RPMI7951 (cell line): ENCODE measurements around the gene BHLHA9. TPM values are rescaled to one million over a fixed set of nuclear protein-coding genes. Genes with fewer than 3 reads are reported as not detected.

Experiments
- DNase-seq: peaks from one replicate; pipeline ENCODE4 v3.0.0-alpha.2; 2012; ENCODE audit warnings: low read depth
- total RNA-seq: library from RNA; depleted of rRNA; stranded (reverse); fragments of >200 nt; shearing (Covaris generic); gene quantifications from 2 replicates; pipeline ENCODE4 v1.2.3, GENCODE V29; 2014

The BHLHA9 gene
- total RNA-seq, 1 experiment from 2014 or later: not detected

- DNase-seq: no peak
Observed at GRCh38 chr17:1255041-1255440, 15.2 kb upstream of the BHLHA9 start.

DNA sequence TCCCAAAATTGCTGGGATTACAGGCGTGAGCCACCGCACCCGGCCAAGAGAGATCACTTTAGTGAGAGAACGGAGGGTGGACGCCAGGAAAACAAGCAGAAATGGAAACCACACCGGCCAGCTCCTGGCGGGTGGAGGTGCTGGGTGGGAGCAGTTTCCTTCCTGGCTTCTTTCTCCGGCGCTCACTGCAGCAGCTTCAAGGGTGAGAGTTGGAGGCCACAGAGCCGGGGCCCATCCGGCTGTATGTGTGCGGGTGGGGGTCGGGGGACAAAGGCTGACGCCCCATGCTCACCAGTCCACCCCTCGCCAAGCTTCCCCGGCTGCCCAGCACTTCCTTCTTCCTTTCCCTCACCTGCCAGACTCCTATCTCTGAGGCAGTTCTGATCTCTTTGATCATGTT lies 13.5 kb upstream of the BHLHA9 start:
- DNase-seq: no peak

- no peak for DNase-seq
Observed at GRCh38 chr17:1260086-1260769, 10.0 kb upstream of the BHLHA9 start.

- DNase-seq: no peak
Observed at GRCh38 chr17:1260770-1261161, 9.5 kb upstream of the BHLHA9 start.

DNA sequence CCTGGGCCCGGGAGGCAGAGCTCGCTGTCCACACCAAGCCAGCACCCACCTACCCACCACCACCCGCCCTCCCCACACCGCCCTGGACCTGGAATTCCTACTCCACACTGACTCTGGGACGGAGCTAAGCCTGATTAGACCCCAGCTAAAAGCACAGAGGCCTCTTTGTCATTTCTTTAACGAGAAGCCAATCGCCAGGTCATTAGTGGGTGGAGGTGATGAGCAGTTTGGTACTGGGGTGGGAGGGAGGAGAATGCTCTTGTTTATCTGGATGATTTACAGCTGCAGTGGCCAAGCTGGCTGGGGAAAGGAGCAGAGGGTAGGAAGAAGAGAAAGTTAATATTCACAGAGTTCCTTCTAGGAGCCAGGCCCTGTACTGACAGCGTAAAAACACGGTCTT lies 6.0 kb upstream of the BHLHA9 start:
- no peak for DNase-seq

DNA sequence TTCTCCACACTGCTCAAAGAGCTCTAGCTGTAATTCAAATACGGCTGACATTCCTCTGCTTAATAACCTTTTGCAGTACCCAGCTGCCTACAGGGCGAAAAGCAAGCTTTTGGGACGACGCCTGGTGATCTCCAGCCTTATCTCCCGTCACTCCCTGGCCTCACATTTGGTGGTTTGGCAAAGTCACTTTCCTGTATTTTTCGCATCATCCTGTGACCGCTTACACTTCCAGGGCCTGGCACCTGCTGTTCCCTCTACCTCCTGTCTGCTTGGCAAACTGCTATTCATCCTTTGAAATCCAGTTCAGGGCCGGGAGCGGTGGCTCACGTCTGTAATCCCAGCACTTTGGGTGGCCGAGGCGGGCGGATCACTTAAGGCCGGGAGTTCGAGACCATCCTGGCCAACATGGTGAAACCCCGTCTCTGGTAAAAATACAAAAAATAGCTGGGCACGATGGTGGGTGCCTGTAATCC lies 2.7 kb upstream of the BHLHA9 start:
- peak; percentile 37 for DNase-seq

DNA sequence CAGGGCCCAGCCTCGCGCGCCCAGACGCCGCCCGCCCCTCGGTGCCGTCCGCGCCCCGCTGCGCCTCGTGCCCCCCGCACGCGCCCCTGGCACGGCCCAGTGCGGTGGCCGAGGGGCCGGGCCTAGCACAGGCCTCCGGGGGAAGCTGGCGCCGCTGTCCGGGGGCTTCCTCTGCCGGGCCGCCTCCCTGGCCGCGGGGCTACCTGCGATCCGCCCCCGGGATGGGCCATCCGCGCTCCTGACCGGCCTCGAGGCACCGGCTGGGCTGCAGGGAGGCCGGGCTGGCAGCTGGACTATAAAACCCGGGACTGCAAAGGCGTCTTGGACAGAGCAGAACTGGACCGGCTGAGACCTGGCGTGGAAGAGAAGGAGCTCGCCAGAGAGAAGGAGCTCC lies 783 bp downstream of the BHLHA9 start:
- DNase-seq: no peak

- no peak for DNase-seq
Observed at GRCh38 chr17:1271441-1271840, 1.2 kb downstream of the BHLHA9 start.

DNA sequence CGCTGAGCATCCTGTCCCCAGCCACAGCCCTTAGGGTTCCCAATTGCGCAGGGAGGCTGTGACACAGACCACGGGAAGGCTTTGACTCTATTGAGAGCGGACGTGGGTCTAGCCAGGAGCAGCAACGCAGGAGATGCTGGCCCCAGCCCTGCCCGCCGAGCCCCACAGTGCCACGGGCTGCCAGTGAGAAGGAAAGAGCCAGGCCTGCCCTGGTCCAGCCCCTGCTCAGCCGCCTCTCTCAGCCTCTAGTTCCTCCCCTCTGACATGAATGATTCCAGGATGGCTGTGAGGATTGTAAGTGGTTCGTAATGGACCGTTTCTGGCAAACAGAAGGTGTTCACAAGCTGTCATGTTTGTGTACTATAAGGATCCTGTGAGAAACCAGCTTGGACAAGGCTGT lies 2.5 kb downstream of the BHLHA9 start:
- no peak for DNase-seq

DNA sequence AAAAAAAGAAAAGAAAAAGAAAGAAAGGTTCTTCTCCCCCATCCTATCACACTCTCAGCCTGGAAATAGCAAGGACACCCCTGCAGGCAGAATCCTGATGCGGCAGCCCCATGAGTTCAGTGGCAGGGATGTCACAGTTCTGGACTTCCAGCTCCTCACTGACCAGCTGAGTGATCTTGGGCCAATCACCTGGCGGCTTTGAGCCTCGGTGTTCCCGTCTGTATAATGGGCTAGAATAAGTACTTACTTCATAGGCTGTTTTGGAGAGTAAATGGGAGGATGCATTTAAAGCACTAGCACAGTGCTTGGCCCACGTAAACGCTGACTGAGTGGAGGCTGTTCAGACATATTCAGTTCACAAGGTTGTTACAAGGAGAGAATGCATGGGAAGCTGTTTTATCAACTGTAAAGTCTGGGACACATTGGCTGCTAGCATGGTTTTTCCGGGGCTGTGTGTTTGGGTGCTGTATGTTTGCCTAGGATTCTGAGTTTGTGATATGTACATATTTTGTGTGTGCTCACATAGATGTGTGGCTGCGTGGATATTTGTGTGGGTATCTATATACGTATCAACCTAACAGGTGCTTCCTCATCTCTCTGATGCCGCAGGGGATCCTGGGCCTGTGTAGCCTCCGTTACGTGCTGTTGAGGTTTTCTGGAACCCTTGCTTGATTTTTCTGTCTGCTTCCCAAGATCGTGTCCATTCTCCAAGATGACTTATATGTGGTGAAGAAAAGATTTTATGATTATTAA lies 3.4 kb downstream of the BHLHA9 start:
- no peak for DNase-seq

DNA sequence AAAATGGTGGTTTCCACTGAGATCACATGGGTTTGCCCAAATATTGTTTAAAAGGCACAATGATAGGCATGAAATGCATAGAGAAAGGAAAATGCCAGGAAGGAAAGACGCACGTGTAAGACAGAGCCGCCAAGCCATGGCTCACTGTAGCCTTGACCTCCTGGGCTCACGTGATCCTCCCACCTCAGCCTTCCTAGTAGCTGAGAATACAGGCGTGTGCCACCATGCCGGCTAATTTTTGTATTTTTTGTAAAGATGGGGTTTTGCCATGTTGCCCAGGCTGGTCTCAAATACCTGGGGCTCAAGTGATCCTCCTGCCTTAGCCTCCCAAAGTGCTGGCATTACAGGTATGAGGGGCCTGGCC lies 4.0 kb downstream of the BHLHA9 start:
- DNase-seq: no peak

GRCh38 chr17:1275205-1275961 lies 5.1 kb downstream of the BHLHA9 start:
- DNase-seq: no peak

- peak; percentile 29 for DNase-seq
Observed at GRCh38 chr17:1275962-1276736, 5.9 kb downstream of the BHLHA9 start.

DNA sequence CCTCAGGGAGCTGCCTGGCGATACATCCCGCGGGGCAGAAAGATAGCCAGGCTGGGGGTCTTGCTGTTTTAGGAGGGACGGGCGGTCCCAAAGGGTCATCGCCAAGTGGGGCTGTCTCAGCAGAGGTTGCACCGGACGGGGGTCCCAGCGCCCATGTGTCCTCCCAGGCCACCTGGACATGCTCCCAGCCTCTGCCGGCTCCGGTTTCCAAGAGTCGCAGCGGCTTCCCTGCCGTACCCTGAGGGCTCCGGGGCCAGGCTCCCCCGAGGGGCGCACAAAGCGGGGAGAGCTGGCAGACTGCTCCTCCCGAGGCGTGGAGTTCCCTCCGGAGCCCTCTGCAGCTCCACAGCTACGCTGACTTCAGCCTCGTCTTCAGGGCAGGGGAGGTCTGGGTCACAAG lies 10.4 kb downstream of the BHLHA9 start:
- DNase-seq: no peak

GRCh38 chr17:1286379-1287106 lies 16.3 kb downstream of the BHLHA9 start:
- DNase-seq: no peak

GRCh38 chr17:1289695-1290094 lies 19.5 kb downstream of the BHLHA9 start:
- no peak for DNase-seq

DNA sequence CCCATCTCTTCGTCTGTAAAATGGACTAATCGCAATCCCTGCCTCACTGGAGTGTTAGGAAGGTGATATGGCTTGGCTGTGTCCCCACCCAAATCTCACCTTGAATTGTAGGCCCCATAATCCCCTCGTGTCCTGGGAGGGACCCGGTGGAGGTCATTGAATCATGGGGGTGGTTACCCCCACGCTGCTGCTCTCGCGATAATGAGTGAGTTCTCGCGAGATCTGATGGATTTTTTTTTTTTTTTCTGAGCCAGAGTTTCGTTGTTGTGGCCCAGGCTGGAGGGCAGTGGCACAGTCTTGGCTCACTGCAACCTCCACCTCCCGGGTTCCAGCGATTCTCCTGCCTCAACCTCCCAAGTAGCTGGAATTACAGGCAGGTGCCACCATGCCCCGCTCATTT lies 20.4 kb downstream of the BHLHA9 start:
- no peak for DNase-seq

- no peak for DNase-seq
Observed at GRCh38 chr17:1294157-1294717, 24.0 kb downstream of the BHLHA9 start.

- no peak for DNase-seq
Observed at GRCh38 chr17:1298606-1299005, 28.4 kb downstream of the BHLHA9 start.

- DNase-seq: no peak
Observed at GRCh38 chr17:1299552-1300370, 29.5 kb downstream of the BHLHA9 start.
